A549 (cell line): ENCODE data around the gene MYPOP. TPM values are rescaled to one million over a fixed set of nuclear protein-coding genes. Genes with fewer than 3 reads are reported as not detected.
"Not testable (repeated sequence)": the region's sequence is repeated elsewhere in the genome, so short reads cannot be mapped to it uniquely, and the experiment has no call there.

ENCODE experiments used
- ATAC-seq, 2 experiments: fragments of 200-7000 bp in 1 of 2; fragments of >200 bp in 1 of 2; cut with Nextera tagmentation in 1 of 2; cut with Tn5 transposase in 1 of 2; 3 replicates each; pipeline versions ENCODE4 v1.8.0 to v1.9.1; 2018 to 2020; ENCODE audit warnings: mild to moderate bottlenecking in 1 of 2, moderate library complexity in 1 of 2
- CTCF ChIA-PET: fragments of 300-600 bp; sonication (Branson Sonifier 250); formaldehyde crosslinking; extraction: SDS; loops from one replicate; lab custom pipeline; 2021; ENCODE audit warnings: antibody characterized with exemption, inconsistent platforms; lab: Yijun Ruan, JAX
- POLR2A ChIA-PET: fragments of 350-600 bp; formaldehyde crosslinking; extraction: SDS; loops from one replicate; lab custom pipeline; 2021; ENCODE audit warnings: antibody characterized with exemption, inconsistent platforms; lab: Yijun Ruan, JAX
- DNase-seq, 2 experiments: peaks; one replicate each; pipeline versions ENCODE4 v3.0.0 to v3.0.0-alpha.2; 2011 to 2016; ENCODE audit warnings: low read depth in 1 of 2, low spot score in 1 of 2
- FAIRE-seq: peaks from 2 replicates; lab custom pipeline; 2011; peaks lifted over from hg19 to GRCh38; lab: Jason Lieb, UNC
- H3K27ac ChIP-seq, 2 experiments: fragments of >200 bp; sonication (Bioruptor Twin); formaldehyde crosslinking; 3 replicates each; pipeline ENCODE4 v1.5.1; 2016 to 2017
- H3K4me1 ChIP-seq: fragments of >200 bp; sonication (Bioruptor Twin); formaldehyde crosslinking; 3 replicates; pipeline ENCODE4 v1.6.1; 2016
- H3K4me2 ChIP-seq: fragments of >200 bp; sonication (Bioruptor Twin); formaldehyde crosslinking; 3 replicates; pipeline ENCODE4 v1.6.1; 2016
- H3K4me3 ChIP-seq: fragments of >200 bp; sonication (Bioruptor Twin); formaldehyde crosslinking; 3 replicates; pipeline ENCODE4 v1.5.1; 2016
- H3K9me3 ChIP-seq: fragments of >200 bp; sonication (Bioruptor Twin); formaldehyde crosslinking; 3 replicates; pipeline ENCODE4 v1.6.1; 2016
- ATOH8 ChIP-seq: fragments of 250-450 bp; sonication (Bioruptor Pico); IDR thresholded peaks from 2 replicates; pipeline ENCODE4 v1.5.0; 2020; ENCODE audit warnings: low read depth, mild to moderate bottlenecking, moderate library complexity
- BCL3 ChIP-seq: fragments of >200 bp; sonication (Bioruptor Twin); formaldehyde crosslinking; IDR thresholded peaks from 3 replicates; pipeline ENCODE4 v1.6.1; 2016
- BHLHE40 ChIP-seq: IDR thresholded peaks from 2 replicates; pipeline ENCODE4 v1.6.1; 2012; ENCODE audit warnings: low read depth, low read length, inconsistent platforms
- CBX2 ChIP-seq: fragments of 200-600 bp; sonication (generic); IDR thresholded peaks from 2 replicates; pipeline ENCODE4 v1.6.1; 2016; ENCODE audit warnings: low read depth, mild to moderate bottlenecking, borderline replicate concordance
- CBX8 ChIP-seq: fragments of 200-600 bp; sonication (generic); IDR thresholded peaks from 2 replicates; pipeline ENCODE4 v1.6.1; 2016
- CEBPB ChIP-seq, 2 experiments: fragments of >200 bp in 1 of 2; sonication (Bioruptor Twin) in 1 of 2; formaldehyde crosslinking in 1 of 2; IDR thresholded peaks; 2 replicates each; pipeline ENCODE4 v1.6.1; 2012 to 2016
- EP300 ChIP-seq, 2 experiments: fragments of >200 bp; sonication (Bioruptor Twin); formaldehyde crosslinking; IDR thresholded peaks; 2 replicates in 1 of 2; 3 replicates in 1 of 2; pipeline ENCODE4 v1.6.1; 2016 to 2017
- FOSB ChIP-seq: fragments of 250-450 bp; sonication (Bioruptor Pico); IDR thresholded peaks from 2 replicates; pipeline ENCODE4 v1.5.0; 2020; ENCODE audit warnings: mild to moderate bottlenecking, moderate library complexity
- FOXS1 ChIP-seq: fragments of 250-450 bp; sonication (Bioruptor Pico); IDR thresholded peaks from 2 replicates; pipeline ENCODE4 v1.5.0; 2020; ENCODE audit warnings: mild to moderate bottlenecking, moderate library complexity
- HOXB13 ChIP-seq: fragments of 250-450 bp; sonication (Bioruptor Pico); IDR thresholded peaks from 2 replicates; pipeline ENCODE4 v1.5.0; 2020; ENCODE audit warnings: low read depth, mild to moderate bottlenecking, moderate library complexity
- MAFK ChIP-seq: fragments of 450-650 bp; IDR thresholded peaks from 2 replicates; pipeline ENCODE4 v1.6.1; 2014; ENCODE audit not compliant: partially characterized antibody
- MAZ ChIP-seq: fragments of 150-350 bp; IDR thresholded peaks from 2 replicates; pipeline ENCODE4 v1.6.1; 2014; ENCODE audit warnings: antibody characterized with exemption, low read depth, low read length, borderline replicate concordance
- MYC ChIP-seq: IDR thresholded peaks from 2 replicates; pipeline ENCODE4 v1.6.1; 2012; ENCODE audit warnings: mild to moderate bottlenecking, inconsistent platforms, low read length, improper control_type of control experiment, borderline replicate concordance
- PHF8 ChIP-seq: fragments of 200-600 bp; sonication (generic); IDR thresholded peaks from 2 replicates; pipeline ENCODE4 v1.6.1; 2016; ENCODE audit warnings: low read depth, mild to moderate bottlenecking, antibody characterized with exemption, moderate library complexity, borderline replicate concordance
- POLR2AphosphoS2 ChIP-seq: conservative IDR thresholded peaks from 2 replicates; pipeline ENCODE4 v1.6.1; 2012; ENCODE audit warnings: low read length, improper control_type of control experiment, inconsistent platforms
- RAD21 ChIP-seq, 2 experiments: fragments of >200 bp in 1 of 2; sonication (Bioruptor Twin) in 1 of 2; formaldehyde crosslinking in 1 of 2; IDR thresholded peaks in 1 of 2; conservative IDR thresholded peaks in 1 of 2; 2 replicates in 1 of 2; 3 replicates in 1 of 2; pipeline ENCODE4 v1.6.1; 2012 to 2018; ENCODE audit warnings: inconsistent platforms in 1 of 2
- RARB ChIP-seq: fragments of 250-450 bp; sonication (Bioruptor Pico); IDR thresholded peaks from 2 replicates; pipeline ENCODE4 v1.8.0; 2021; ENCODE audit warnings: mild to moderate bottlenecking, moderate library complexity
- RNF2 ChIP-seq: fragments of 200-600 bp; sonication (generic); IDR thresholded peaks from 2 replicates; pipeline ENCODE4 v1.6.1; 2016; ENCODE audit warnings: low read depth, mild to moderate bottlenecking, antibody characterized with exemption, moderate library complexity, borderline replicate concordance
- ZC3H11A ChIP-seq: fragments of 450-650 bp; IDR thresholded peaks from 2 replicates; pipeline ENCODE4 v1.6.1; 2014; ENCODE audit warnings: antibody characterized with exemption, mild to moderate bottlenecking
- ZFP36 ChIP-seq: fragments of 450-650 bp; IDR thresholded peaks from 2 replicates; pipeline ENCODE4 v1.6.1; 2014; ENCODE audit warnings: borderline replicate concordance; ENCODE audit not compliant: partially characterized antibody
- ZSCAN20 ChIP-seq: fragments of 250-450 bp; sonication (Bioruptor Pico); IDR thresholded peaks from 2 replicates; pipeline ENCODE4 v1.8.0; 2022; ENCODE audit warnings: mild to moderate bottlenecking, moderate library complexity
- WGBS: methylation state at CpG from one replicate; pipeline ENCODE4 v1.1.6; 2017; ENCODE audit errors: missing lambda C conversion rate; 5-methylcytosine and 5-hydroxymethylcytosine counted together
- polyA plus RNA-seq, 4 experiments: library from polyadenylated mRNA; depleted of rRNA in 3 of 4; stranded (reverse); fragments of >200 nt; fragmentation: RNase III in 1 of 4; extraction: RNeasy Plus Mini Kit Qiagen cat#74134 plus additional on column Dnase treatment in 1 of 4; gene quantifications; 2 replicates in 3 of 4; 3 replicates in 1 of 4; pipeline ENCODE4 v1.2.3, GENCODE V29; 2011 to 2017
- TF ChIP-seq, protein P1 (sequence below): IDR thresholded peaks from 2 replicates; pipeline ENCODE4 v1.6.1; 2012

The MYPOP gene
- polyA plus RNA-seq, 2 of the 4 experiments (the other 2 are of a cell fraction), result 2.1 to 10.5 TPM

DNA sequence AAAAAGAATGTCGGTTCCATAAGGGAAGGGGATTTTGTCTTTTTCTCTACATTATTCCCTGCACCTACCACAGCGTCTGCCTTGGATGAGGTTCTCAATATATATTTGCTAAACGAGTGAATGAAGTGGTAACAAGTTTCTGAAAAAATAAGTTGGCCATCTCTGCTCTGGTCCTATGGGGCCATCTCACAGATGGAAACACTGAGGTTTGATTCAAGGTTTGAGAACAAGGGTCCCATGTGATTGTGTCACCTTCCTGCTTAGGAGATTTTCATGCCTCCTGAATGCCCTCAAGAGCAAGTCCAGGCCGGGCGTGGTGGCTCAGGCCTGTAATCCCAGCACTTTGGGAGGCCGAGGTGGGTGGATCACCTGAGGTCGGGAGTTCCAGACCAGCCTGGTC lies 3.2 kb downstream of the MYPOP start:
- DNase-seq (no peak), FAIRE-seq (no peak)
- H3K4me2 ChIP-seq, result no peak overlapping the region
- H3K4me1 ChIP-seq, result peaks cover 17% of the 10 kb centered on the region
- CTCF ChIA-PET, result interaction anchor here (1.6 to 5.2 kb wide), 2 partner anchors 15 to 178 kb away, joined by 4 to 29 read pairs; partner anchors contain the start of gene IRF2BP1
- no peak overlapping the region for H3K27ac ChIP-seq
- WGBS, result 95% methylated on average over 7 of the region's 7 CpGs
- H3K9me3 ChIP-seq, result no peaks in the 10 kb centered on the region
- TF ChIP-seq ATOH8 (CRISPR knock-in tag) (no peak), HOXB13 (CRISPR knock-in tag) (no peak), FOXS1 (CRISPR knock-in tag) (no peak), ZFP36 (no peak), CEBPB (IDR thresholded peaks at IDR 0.05) (no peak), RNF2 (no peak), CBX8 (no peak), EP300 (IDR thresholded peaks at IDR 0.05) (no peak), ZSCAN20 (no peak), POLR2AphosphoS2 (no peak), BHLHE40 (no peak), BCL3 (no peak), MYC (no peak), RAD21 (conservative IDR thresholded peaks at IDR 0.05 in 1 of 2, IDR thresholded peaks at IDR 0.05 in 1 of 2) (no peak), ZC3H11A (no peak), MAFK (no peak), CBX2 (no peak), FOSB (CRISPR knock-in tag) (no peak)
- TF ChIP-seq, protein P1, sequence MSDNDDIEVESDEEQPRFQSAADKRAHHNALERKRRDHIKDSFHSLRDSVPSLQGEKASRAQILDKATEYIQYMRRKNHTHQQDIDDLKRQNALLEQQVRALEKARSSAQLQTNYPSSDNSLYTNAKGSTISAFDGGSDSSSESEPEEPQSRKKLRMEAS, result no peak
- TF ChIP-seq, all 56 proteins: peak for 0
- no peak for ATAC-seq
- no peak overlapping the region for H3K4me3 ChIP-seq
- POLR2A ChIA-PET, result no interaction called here

GRCh38 chr19:45897261-45897812 lies 5.1 kb downstream of the MYPOP start:
- WGBS, result 96% methylated on average over 8 of the region's 8 CpGs
- Histone ChIP-seq H3K4me1 (peaks cover 11% of the 10 kb centered on the region), H3K27ac (no peak overlapping the region), H3K4me3 (no peak overlapping the region), H3K9me3 (no peaks in the 10 kb centered on the region), H3K4me2 (no peak overlapping the region)
- POLR2A ChIA-PET, result no interaction called here
- no peak for DNase-seq
- no peak for TF ChIP-seq PHF8
- TF ChIP-seq RARB, result no peak
- no peak for TF ChIP-seq MAZ
- no peak for TF ChIP-seq ZSCAN20
- CTCF ChIA-PET, result interaction anchor here (1.3 to 3.4 kb wide), 3 partner anchors 14 to 81 kb away, joined by 4 to 13 read pairs (median 12); partner anchors contain the start of gene FOXA3
- no peak for FAIRE-seq
- no peak for ATAC-seq

- ChIA-PET POLR2A (interaction anchor here (1.6 kb wide), 1 partner anchor 33 kb away, joined by 4 read pairs; no protein-coding TSS in a partner anchor), CTCF (interaction anchor here (1.2 to 5.1 kb wide), 5 partner anchors 14 to 133 kb away, joined by 3 to 32 read pairs (median 5); partner anchors contain the start of gene FOXA3)
- not testable (repeated sequence) for H3K27ac ChIP-seq, H3K4me3 ChIP-seq, H3K9me3 ChIP-seq, FAIRE-seq, H3K4me1 ChIP-seq, H3K4me2 ChIP-seq, DNase-seq, ATAC-seq
- 89% methylated on average over 12 of the region's 12 CpGs for WGBS
Measured at GRCh38 chr19:45895983-45896599, 6.3 kb downstream of the MYPOP start.
